ENCODE measurements around the gene PHETA1.
"Not testable (repeated sequence)": the region's sequence is repeated elsewhere in the genome, so short reads cannot be mapped to it uniquely, and the experiment has no call there.

PHETA1 gene

DNA sequence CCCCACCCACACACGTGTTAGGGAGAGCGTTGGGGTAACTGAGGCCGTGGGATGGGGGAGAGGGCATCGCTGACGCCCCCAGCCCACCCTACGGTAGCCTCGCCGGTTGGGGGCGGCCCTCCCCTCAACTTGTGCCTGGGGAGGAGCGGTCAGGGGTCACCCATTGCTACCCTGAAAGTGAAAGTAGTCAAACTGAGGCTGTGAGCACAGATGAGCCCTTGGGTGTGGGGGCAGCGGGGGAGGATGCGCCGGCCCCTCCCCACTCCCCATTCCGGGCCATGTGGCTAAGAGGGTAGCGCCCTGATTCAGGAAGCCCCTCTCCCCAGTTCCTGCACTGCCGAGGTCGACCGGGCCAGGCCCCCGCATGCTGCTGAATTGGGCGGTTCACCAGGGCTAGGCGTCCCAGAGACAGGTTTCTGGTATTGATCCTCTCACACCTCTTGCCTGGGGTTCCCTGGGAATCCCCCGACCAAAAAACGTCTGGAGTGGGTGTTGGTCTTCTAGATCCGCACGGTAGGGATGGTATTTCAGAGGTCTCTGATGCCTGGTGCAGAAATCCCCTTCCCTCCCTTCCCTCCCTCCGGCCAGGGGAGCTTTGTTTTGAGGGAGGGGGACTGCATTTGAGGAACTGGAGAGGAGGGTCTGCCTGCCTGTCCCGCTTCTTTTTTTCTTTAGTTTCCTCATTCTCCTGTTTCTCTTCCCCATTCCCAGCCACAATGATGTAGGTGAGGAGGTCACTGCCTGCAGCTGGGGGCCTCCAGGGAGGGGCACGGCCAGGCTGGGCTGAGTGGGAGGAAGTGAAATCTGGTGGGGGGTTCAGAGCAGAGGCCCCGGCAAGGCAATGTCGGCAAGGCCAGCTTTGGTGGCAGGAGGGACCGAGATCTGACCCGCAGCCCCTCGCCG lies 37.8 kb upstream of the PHETA1 start:
- no peak for DNase-seq (ENCODE audit: extremely low spot score)
- CTCF ChIA-PET: no interaction called here
- TF ChIP-seq BHLHE40 (IDR thresholded peaks at IDR 0.05; ENCODE audit: borderline replicate concordance) (no peak), ZNF384 (IDR thresholded peaks at IDR 0.05) (no peak), CTBP1 (IDR thresholded peaks at IDR 0.05; ENCODE audit: borderline replicate concordance) (no peak), NFRKB (IDR thresholded peaks at IDR 0.05) (no peak), PKNOX1 (IDR thresholded peaks at IDR 0.05) (no peak), LEF1 (IDR thresholded peaks at IDR 0.05; ENCODE audit: borderline replicate concordance) (no peak), FOXM1 (IDR thresholded peaks at IDR 0.05; ENCODE audit: borderline replicate concordance) (no peak), FOXA1 (IDR thresholded peaks at IDR 0.05) (no peak), SP1 (IDR thresholded peaks at IDR 0.05) (no peak), HDGF (IDR thresholded peaks at IDR 0.05; ENCODE audit: borderline replicate concordance) (no peak), ELF4 (IDR thresholded peaks at IDR 0.05) (no peak), FOXK2 (IDR thresholded peaks at IDR 0.05) (no peak), TARDBP (IDR thresholded peaks at IDR 0.05) (no peak)
- POLR2A ChIA-PET: no interaction called here

DNA sequence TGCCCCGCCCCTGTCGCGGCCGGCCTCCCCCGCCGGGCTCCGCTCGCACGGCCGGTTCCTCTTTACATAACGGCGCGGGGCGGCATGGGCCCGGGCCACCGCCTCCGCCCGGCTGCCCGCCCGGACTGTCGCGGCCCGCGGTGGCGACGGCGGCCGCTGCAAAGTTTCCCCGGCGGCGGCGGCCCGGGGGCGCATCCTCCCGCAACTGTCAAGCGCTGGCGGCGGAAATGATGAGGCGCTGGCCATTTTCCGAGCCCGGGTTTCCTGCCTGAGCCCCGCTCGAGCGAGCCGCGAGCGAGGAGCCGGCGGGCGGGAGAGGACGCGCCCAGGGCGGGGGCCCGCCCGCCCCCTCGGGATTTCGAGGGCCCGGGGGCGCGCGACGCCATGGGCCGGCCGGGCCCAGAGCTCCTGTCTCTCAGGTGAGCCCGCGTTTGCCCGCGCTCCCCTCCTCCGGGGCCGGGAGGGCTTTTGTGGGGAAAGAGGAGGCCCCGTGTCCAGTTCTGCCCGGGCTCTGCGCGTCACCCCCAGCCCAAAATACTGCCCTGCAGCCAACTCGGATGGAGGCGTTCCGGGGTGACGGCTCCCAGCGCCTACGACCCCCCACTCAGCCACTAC lies 37.1 kb upstream of the PHETA1 start, which contains the start of gene SH2B3:
SH2B3 (plus strand) TSS at position 65 of the 615 bp plus-strand sequence. CDS start 12,223 bp downstream, outside the sequence.
- DNase-seq (ENCODE audit: extremely low spot score): no peak
- CTCF ChIA-PET: no interaction called here
- POLR2A ChIA-PET: no interaction called here
- no peak for TF ChIP-seq NFRKB (IDR thresholded peaks at IDR 0.05)

- TF ChIP-seq FOXA1 (IDR thresholded peaks at IDR 0.05) (no peak), ZNF384 (IDR thresholded peaks at IDR 0.05) (no peak), L3MBTL2 (conservative IDR thresholded peaks at IDR 0.05) (no peak), FOXK2 (IDR thresholded peaks at IDR 0.05) (no peak), HDGF (IDR thresholded peaks at IDR 0.05; ENCODE audit: borderline replicate concordance) (peak; percentile 99), NFRKB (IDR thresholded peaks at IDR 0.05) (no peak), SP1 (IDR thresholded peaks at IDR 0.05) (peak; percentile 84), LEF1 (IDR thresholded peaks at IDR 0.05; ENCODE audit: borderline replicate concordance) (no peak)
- POLR2A ChIA-PET: no interaction called here
- CTCF ChIA-PET: interaction anchor here (1.8 kb wide), 1 partner anchor 46 kb away, joined by 6 read pairs; no protein-coding TSS in a partner anchor
- DNase-seq (ENCODE audit: extremely low spot score): peak; percentile 98
Observed at GRCh38 chr12:111405149-111405858, 36.4 kb upstream of the PHETA1 start.

DNA sequence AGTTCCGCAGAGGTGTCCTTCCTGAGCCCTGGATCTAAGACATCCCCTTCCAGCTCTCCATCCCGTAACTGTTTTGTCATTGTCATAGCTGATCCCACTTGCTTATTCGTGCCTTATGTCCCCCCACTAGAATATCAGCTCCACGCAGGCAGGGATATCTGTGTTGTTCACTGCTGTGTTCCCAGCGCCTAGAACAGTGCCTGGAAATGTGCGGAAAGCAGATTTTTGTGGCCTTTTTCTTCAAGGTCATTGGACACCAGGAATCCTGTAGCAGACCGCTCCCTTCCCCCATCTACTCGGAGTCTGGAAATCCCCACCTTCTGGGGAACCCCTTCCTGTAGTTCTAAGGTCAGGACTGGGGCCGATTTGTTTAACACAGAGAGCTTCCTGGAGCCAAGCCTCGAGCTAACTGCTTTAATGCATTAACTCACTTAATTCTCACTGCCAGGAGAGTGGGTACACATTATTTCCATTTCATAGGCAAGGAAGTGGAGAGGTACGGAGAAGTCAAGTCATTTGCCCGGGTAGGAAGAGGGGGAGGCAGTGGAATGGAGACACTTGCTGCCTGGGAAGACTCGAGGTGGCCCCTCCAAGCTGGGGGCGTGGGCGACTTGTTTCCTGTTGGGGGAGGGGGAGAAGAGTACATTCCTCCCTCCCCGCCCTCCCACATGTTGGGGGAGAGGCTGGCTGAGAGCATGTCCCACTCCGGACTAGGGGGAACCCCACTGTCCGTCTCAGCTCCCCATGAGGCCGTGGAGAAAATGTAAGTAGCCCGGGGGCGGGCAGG lies 35.7 kb upstream of the PHETA1 start:
- ChIA-PET CTCF (interaction anchor here (1.2 to 1.8 kb wide), 2 partner anchors 19 to 47 kb away, joined by 3 to 6 read pairs; no protein-coding TSS in a partner anchor), POLR2A (interaction anchor here (0.9 kb wide), 1 partner anchor 42 kb away, joined by 3 read pairs; no protein-coding TSS in a partner anchor)
- no peak for TF ChIP-seq CTBP1 (IDR thresholded peaks at IDR 0.05; ENCODE audit: borderline replicate concordance)
- no peak for TF ChIP-seq HDGF (IDR thresholded peaks at IDR 0.05; ENCODE audit: borderline replicate concordance)
- TF ChIP-seq FOXM1 (IDR thresholded peaks at IDR 0.05; ENCODE audit: borderline replicate concordance): no peak
- TF ChIP-seq PKNOX1 (IDR thresholded peaks at IDR 0.05): no peak
- TF ChIP-seq FOXK2 (IDR thresholded peaks at IDR 0.05): no peak
- TF ChIP-seq SP1 (IDR thresholded peaks at IDR 0.05): no peak
- no peak for TF ChIP-seq ZNF384 (IDR thresholded peaks at IDR 0.05)
- no peak for TF ChIP-seq L3MBTL2 (conservative IDR thresholded peaks at IDR 0.05)
- TF ChIP-seq ARNT (IDR thresholded peaks at IDR 0.05): no peak
- no peak for TF ChIP-seq LEF1 (IDR thresholded peaks at IDR 0.05; ENCODE audit: borderline replicate concordance)
- no peak for TF ChIP-seq FOXA1 (IDR thresholded peaks at IDR 0.05)
- no peak for TF ChIP-seq ELF4 (IDR thresholded peaks at IDR 0.05)
- TF ChIP-seq NFRKB (IDR thresholded peaks at IDR 0.05): no peak
- no peak for TF ChIP-seq SUZ12 (IDR thresholded peaks at IDR 0.05)
- no peak for TF ChIP-seq TARDBP (IDR thresholded peaks at IDR 0.05)
- no peak for TF ChIP-seq BHLHE40 (IDR thresholded peaks at IDR 0.05; ENCODE audit: borderline replicate concordance)
- DNase-seq (ENCODE audit: extremely low spot score): no peak

DNA sequence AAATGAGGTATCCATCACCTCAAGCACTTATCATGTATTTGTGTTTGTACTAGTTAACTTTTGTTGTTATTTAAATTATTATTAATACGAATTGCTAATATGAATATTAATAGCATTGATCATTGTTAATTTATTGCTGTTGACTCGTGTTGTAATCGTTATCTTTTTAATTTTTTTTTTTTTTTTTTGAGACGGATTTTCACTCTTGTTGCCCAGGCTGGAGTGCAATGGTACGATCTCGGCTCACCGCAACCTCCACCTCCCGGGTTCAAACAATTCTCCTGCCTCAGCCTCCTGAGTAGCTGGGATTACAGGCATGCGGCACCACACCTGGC lies 33.6 kb upstream of the PHETA1 start:
- POLR2A ChIA-PET; DNase-seq (ENCODE audit: extremely low spot score): not testable (repeated sequence)
- CTCF ChIA-PET: interaction anchor here (0.7 to 1.8 kb wide), 2 partner anchors 49 to 231 kb away, joined by 3 to 5 read pairs; no protein-coding TSS in a partner anchor

DNA sequence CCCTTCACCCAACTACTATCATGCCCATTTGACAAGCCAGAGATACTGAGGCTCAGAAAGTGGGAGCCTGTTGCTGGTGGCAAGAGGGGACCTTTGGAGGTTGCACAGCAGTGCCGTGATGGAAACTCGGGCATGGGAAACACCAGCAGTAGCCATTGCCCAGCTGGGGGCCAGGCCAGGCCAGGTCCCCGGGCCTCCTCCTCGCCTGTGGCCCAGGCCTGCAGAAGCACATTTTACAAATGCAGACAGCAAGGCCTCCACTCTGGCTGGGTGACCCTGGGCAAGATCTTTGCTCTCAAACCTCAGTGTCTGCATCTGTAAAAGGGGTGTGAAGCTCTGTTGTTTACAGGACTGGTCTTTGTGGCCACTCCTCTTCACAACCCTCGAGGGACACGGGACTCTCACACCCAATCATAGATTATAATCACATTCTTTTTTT lies 32.3 kb upstream of the PHETA1 start:
- TF ChIP-seq L3MBTL2 (conservative IDR thresholded peaks at IDR 0.05): no peak
- no peak for TF ChIP-seq ARNT (IDR thresholded peaks at IDR 0.05)
- no peak for TF ChIP-seq FOXM1 (IDR thresholded peaks at IDR 0.05; ENCODE audit: borderline replicate concordance)
- no peak for TF ChIP-seq FOXA1 (IDR thresholded peaks at IDR 0.05)
- no peak for DNase-seq (ENCODE audit: extremely low spot score)
- ChIA-PET CTCF (no interaction called here), POLR2A (interaction anchor here (1.2 kb wide), 1 partner anchor 32 kb away, joined by 3 read pairs; the partner anchor contains the start of gene PHETA1)

GRCh38 chr12:111399741-111400404 lies 31.0 kb upstream of the PHETA1 start:
- DNase-seq (ENCODE audit: extremely low spot score): not testable (repeated sequence)
- POLR2A ChIA-PET: interaction anchor here (1.2 kb wide), 1 partner anchor 31 kb away, joined by 3 read pairs; the partner anchor contains the start of gene PHETA1
- CTCF ChIA-PET: interaction anchor here (0.6 kb wide), 1 partner anchor 925 kb away, joined by 3 read pairs; no protein-coding TSS in a partner anchor

All from HEK293T (cell line).